GM12874 (cell line): Measurements from ENCODE around the gene HIPK2.

Source experiments
- CTCF ChIP-seq: IDR thresholded peaks from 2 replicates; pipeline ENCODE4 v1.5.1; 2011; ENCODE audit warnings: low read depth, mild to moderate bottlenecking, control low read depth, low read length, moderate library complexity; ENCODE audit not compliant: insufficient read depth

The HIPK2 gene

DNA sequence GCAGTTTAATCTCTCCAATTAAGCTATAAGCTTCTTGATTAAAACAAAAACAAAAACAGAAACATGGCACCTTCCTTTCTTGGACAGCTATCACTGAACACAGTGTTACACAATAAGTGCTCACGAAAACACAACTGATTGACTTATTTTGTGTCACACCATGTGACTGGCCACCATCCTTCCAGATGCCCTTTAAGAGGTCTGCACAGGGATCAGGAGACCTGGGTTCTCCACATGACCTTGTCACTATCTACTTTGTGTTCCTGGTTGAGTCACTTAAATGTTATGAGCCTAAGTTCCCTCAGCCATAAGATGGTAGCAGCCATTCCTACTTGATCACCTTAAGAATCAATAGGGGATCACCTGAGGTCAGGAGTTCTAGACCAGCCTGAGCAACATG is 120.1 kb downstream of the HIPK2 start:
- TF ChIP-seq CTCF: no peak

DNA sequence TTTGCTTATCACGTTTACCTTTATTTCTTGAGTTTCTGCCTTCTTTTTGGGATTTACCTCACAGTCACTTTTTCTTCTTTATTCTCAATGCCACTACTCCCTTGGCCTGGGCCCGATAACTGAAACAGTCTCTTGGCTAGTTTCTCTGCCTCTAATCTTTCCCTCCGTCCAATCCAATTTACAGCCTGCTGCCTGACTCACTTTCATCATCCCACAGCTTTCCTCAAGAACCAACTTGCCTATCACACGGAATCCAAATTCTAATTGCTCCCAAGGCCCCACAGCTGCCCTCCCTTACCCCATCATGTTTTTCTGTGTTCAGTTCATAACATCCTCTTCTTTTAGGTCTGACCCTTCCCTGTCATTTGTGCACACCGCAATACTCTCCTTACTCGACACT is 121.4 kb downstream of the HIPK2 start:
- no peak for TF ChIP-seq CTCF

GRCh38 chr7:139655305-139655704 is 122.5 kb downstream of the HIPK2 start:
- no peak for TF ChIP-seq CTCF

- TF ChIP-seq CTCF: no peak
Measured at GRCh38 chr7:139654276-139655181, 123.3 kb downstream of the HIPK2 start.

- no peak for TF ChIP-seq CTCF
Measured at GRCh38 chr7:139651914-139652313, 125.9 kb downstream of the HIPK2 start.

- no peak for TF ChIP-seq CTCF
Measured at GRCh38 chr7:139651308-139651707, 126.5 kb downstream of the HIPK2 start.

DNA sequence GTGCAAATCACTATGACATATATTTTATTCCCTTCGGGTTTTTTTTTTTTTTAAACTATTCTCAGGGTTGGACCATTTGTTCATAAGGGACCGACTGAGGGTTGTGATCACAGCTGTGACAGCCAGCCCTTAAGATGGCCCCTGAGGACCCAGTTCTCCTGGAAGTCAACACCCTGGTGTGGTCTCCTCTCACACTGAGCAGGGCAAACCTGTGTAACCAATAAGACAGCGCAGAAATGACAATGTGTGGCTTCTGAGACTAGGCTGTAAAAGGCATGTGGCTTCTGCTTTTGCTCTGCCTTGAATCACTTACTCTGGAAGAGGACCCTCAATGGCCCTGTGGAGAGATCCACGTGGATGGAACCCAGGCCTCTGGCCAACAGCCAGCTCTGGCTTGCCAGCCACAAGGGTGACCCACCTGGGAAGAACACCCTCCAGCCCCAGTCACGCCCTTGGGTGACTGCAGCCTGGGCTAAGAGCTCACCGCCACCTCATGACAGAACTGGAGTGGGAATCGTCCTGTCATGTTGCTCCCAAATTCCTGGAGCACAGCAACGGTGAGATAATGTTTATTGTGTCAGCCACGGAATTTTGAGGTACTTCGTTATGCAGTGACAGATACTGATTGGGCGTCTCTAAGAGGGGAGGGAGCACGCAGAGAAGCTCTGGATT is 127.2 kb downstream of the HIPK2 start:
- no peak for TF ChIP-seq CTCF
